ENCODE data around the gene SH3RF2.

DNA sequence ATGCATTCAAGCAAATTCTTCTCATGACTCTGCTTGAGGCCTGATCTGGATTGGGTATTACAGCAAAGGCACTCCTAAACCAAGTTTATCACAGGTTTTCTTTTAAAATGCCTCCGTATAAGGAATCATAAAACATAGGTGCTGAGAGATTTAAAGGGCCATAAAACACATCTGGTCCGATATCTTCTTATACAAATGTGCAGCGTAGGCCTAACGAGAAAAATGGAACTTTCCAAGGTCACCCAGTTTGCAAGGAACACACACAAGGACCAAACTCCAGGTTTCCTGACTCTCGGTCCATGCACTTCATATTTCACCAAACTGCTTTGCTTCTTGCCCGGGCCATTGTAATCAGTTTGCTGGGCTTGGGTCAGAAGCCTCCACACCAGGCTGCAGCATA lies 22.1 kb downstream of the SH3RF2 start:
- TF ChIP-seq POLR2AphosphoS5 (IDR thresholded peaks at IDR 0.05; ENCODE audit: low read depth, low read length) = no peak
- TF ChIP-seq TAF1 (IDR thresholded peaks at IDR 0.05; ENCODE audit: borderline replicate concordance, insufficient read depth, low read length) = no peak
- TF ChIP-seq, protein P1, sequence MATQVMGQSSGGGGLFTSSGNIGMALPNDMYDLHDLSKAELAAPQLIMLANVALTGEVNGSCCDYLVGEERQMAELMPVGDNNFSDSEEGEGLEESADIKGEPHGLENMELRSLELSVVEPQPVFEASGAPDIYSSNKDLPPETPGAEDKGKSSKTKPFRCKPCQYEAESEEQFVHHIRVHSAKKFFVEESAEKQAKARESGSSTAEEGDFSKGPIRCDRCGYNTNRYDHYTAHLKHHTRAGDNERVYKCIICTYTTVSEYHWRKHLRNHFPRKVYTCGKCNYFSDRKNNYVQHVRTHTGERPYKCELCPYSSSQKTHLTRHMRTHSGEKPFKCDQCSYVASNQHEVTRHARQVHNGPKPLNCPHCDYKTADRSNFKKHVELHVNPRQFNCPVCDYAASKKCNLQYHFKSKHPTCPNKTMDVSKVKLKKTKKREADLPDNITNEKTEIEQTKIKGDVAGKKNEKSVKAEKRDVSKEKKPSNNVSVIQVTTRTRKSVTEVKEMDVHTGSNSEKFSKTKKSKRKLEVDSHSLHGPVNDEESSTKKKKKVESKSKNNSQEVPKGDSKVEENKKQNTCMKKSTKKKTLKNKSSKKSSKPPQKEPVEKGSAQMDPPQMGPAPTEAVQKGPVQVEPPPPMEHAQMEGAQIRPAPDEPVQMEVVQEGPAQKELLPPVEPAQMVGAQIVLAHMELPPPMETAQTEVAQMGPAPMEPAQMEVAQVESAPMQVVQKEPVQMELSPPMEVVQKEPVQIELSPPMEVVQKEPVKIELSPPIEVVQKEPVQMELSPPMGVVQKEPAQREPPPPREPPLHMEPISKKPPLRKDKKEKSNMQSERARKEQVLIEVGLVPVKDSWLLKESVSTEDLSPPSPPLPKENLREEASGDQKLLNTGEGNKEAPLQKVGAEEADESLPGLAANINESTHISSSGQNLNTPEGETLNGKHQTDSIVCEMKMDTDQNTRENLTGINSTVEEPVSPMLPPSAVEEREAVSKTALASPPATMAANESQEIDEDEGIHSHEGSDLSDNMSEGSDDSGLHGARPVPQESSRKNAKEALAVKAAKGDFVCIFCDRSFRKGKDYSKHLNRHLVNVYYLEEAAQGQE (IDR thresholded peaks at IDR 0.05; ENCODE audit: insufficient read depth in 1 of 2, low read depth in 2 of 2, low read length in 2 of 2) = no peak
- no peak for TF ChIP-seq SIN3A (IDR thresholded peaks at IDR 0.05; ENCODE audit: borderline replicate concordance, insufficient read depth, low read length)
